Regular cardiac myocyte (primary cell): ENCODE results near the gene ZGPAT. TPM values are rescaled to one million over a fixed set of nuclear protein-coding genes. Genes with fewer than 3 reads are reported as not detected.

Experiments used
- total RNA-seq: library from RNA; depleted of rRNA; stranded (reverse); fragments of >200 nt; gene quantifications from 2 replicates; pipeline ENCODE4 v1.2.3, GENCODE V29; 2014

ZGPAT gene
- total RNA-seq: 15.2 and 26.5 TPM in 2 replicates

GRCh38 chr20:63707558-63708300, at the start of gene ZGPAT, which contains the start of gene ARFRP1:
Gene ZGPAT (plus strand): TSS chr20:63708039. CDS start chr20:63708581, 542 bp downstream.
Gene ARFRP1 (minus strand): TSS chr20:63707976. CDS start chr20:63707091, 885 bp downstream.

GRCh38 chr20:63696628-63697356, 11.0 kb upstream of the ZGPAT start, which contains the start of gene TNFRSF6B:
Gene TNFRSF6B (plus strand): TSS chr20:63696652. CDS start chr20:63696768, 116 bp downstream.

GRCh38 chr20:63735859-63736718, 28.2 kb downstream of the ZGPAT start, which contains the start of gene LIME1:
Gene LIME1 (plus strand): TSS chr20:63736664. CDS start chr20:63737550, 886 bp downstream.

GRCh38 chr20:63739130-63740069, 31.6 kb downstream of the ZGPAT start, which contains the start of gene SLC2A4RG:
Gene SLC2A4RG (plus strand): TSS chr20:63739776. CDS start chr20:63739913, 137 bp downstream.

Other genes starting within 250 kb of the ZGPAT start
- 0.19 TPM in 1 of 2 replicates, not detected in the other for gene KCNQ2, start 235.4 kb upstream of the ZGPAT start, total RNA-seq
- gene EEF1A2, start 209.0 kb upstream of the ZGPAT start, total RNA-seq: 0.38 and 5.4 TPM in 2 replicates
- gene PPDPF, start 187.3 kb upstream of the ZGPAT start, total RNA-seq: 26.3 and 42.6 TPM in 2 replicates
- under 0.01 TPM in 1 of 2 replicates, not detected in the other for gene PTK6, start 170.7 kb upstream of the ZGPAT start, total RNA-seq
- not detected in 2 replicates for gene SRMS, start 160.3 kb upstream of the ZGPAT start, total RNA-seq
- gene FNDC11, start 153.9 kb upstream of the ZGPAT start, total RNA-seq: 0.19 and 0.56 TPM in 2 replicates
- 32.1 and 33.0 TPM in 2 replicates for gene HELZ2, start 133.8 kb upstream of the ZGPAT start, total RNA-seq
- 8.2 and 9.6 TPM in 2 replicates for gene GMEB2, start 80.9 kb upstream of the ZGPAT start, total RNA-seq
- gene STMN3, start 54.6 kb upstream of the ZGPAT start, total RNA-seq: 9.8 and 11.8 TPM in 2 replicates
- gene RTEL1, start 49.7 kb upstream of the ZGPAT start, total RNA-seq: 6.2 and 13.8 TPM in 2 replicates
- gene TNFRSF6B, start 11.4 kb upstream of the ZGPAT start, total RNA-seq: 2.7 and 8.7 TPM in 2 replicates
- gene ARFRP1, start 63 bp upstream of the ZGPAT start, total RNA-seq: 31.6 and 41.6 TPM in 2 replicates
- gene LIME1, start 28.6 kb downstream of the ZGPAT start, total RNA-seq: 3.3 and 4.2 TPM in 2 replicates
- 22.0 and 22.3 TPM in 2 replicates for gene SLC2A4RG, start 31.7 kb downstream of the ZGPAT start, total RNA-seq
- 4.8 and 14.6 TPM in 2 replicates for gene ZBTB46, start 123.2 kb downstream of the ZGPAT start, total RNA-seq
- gene ABHD16B, start 153.5 kb downstream of the ZGPAT start, total RNA-seq: not detected in 2 replicates
- gene TPD52L2, start 157.2 kb downstream of the ZGPAT start, total RNA-seq: 137 and 175 TPM in 2 replicates
- 73.9 and 78.2 TPM in 2 replicates for gene DNAJC5, start 187.1 kb downstream of the ZGPAT start, total RNA-seq
- gene UCKL1, start 248.4 kb downstream of the ZGPAT start, total RNA-seq: 13.5 and 25.9 TPM in 2 replicates